Mesothelial cell of epicardium (in vitro differentiated cells): ENCODE data around the gene MOK. TPM values are rescaled to one million over a fixed set of nuclear protein-coding genes. Genes with fewer than 3 reads are reported as not detected.
A peak's percentile ranks its signal among the peaks of the same experiment; 100 is the strongest.

Source experiments
- DNase-seq, 2 experiments: peaks; one replicate each; pipeline ENCODE4 v3.0.0; 2021; ENCODE audit warnings: low spot score in 2 of 2; ENCODE audit not compliant: unreplicated experiment in 2 of 2
- H3K27ac Mint-ChIP-seq: 2 replicates; pipeline ENCODE4 v1.8.0; 2021; ENCODE audit warnings: mixed read lengths
- H3K27me3 Mint-ChIP-seq: 2 replicates; pipeline ENCODE4 v1.8.0; 2021; ENCODE audit warnings: low read depth, mixed read lengths
- H3K36me3 Mint-ChIP-seq: 2 replicates; pipeline ENCODE4 v1.8.0; 2021; ENCODE audit warnings: mixed read lengths
- H3K4me1 Mint-ChIP-seq: 2 replicates; pipeline ENCODE4 v1.8.0; 2021; ENCODE audit warnings: mixed read lengths
- H3K4me3 Mint-ChIP-seq: 2 replicates; pipeline ENCODE4 v1.8.0; 2021; ENCODE audit warnings: mild to moderate bottlenecking, moderate library complexity, mixed read lengths
- H3K9me3 Mint-ChIP-seq: 2 replicates; pipeline ENCODE4 v1.8.0; 2021; ENCODE audit warnings: mixed read lengths
- total RNA-seq: library from RNA; stranded (reverse); gene quantifications from 3 replicates; pipeline ENCODE4 v1.2.1, GENCODE V29; 2021
- TF ChIP-seq, protein P1 (sequence below): fragments of 200-600 bp; sonication (generic); IDR thresholded peaks from one replicate; pipeline ENCODE4 v1.5.0; 2021; ENCODE audit warnings: antibody characterized with exemption; ENCODE audit not compliant: unreplicated experiment

Gene MOK
- total RNA-seq, 1 donor from 2014 or later, result 34.9 TPM

DNA sequence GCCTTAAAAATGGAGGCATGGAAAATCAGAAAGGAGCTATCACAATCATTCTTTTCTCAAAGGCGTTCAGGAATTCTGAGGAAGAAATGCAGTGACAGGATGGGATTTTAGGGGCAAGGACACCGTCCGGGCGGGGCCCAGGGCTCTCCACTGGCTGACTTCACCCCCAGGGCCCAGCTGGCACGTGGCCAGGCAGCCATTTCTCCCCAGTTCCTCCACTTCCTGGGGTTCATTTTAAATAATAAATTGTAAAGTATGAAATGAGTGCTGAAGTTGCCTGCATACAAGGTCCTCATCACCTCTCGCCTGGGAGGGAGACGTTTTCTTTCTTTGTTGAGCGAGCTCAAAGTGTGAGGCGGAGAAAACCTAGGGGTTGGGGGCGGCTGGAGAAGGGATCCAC lies 91.5 kb downstream of the MOK start:
- Mint-ChIP-seq H3K27me3 (no peaks in the 10 kb centered on the region), H3K36me3 (peaks cover 9% of the 10 kb centered on the region), H3K9me3 (no peaks in the 10 kb centered on the region), H3K4me1 (no peaks in the 10 kb centered on the region), H3K27ac (peak overlapping the region; percentile 34), H3K4me3 (no peak overlapping the region)
- DNase-seq, result no peak
- TF ChIP-seq, protein P1, sequence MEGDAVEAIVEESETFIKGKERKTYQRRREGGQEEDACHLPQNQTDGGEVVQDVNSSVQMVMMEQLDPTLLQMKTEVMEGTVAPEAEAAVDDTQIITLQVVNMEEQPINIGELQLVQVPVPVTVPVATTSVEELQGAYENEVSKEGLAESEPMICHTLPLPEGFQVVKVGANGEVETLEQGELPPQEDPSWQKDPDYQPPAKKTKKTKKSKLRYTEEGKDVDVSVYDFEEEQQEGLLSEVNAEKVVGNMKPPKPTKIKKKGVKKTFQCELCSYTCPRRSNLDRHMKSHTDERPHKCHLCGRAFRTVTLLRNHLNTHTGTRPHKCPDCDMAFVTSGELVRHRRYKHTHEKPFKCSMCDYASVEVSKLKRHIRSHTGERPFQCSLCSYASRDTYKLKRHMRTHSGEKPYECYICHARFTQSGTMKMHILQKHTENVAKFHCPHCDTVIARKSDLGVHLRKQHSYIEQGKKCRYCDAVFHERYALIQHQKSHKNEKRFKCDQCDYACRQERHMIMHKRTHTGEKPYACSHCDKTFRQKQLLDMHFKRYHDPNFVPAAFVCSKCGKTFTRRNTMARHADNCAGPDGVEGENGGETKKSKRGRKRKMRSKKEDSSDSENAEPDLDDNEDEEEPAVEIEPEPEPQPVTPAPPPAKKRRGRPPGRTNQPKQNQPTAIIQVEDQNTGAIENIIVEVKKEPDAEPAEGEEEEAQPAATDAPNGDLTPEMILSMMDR, result no peak

DNA sequence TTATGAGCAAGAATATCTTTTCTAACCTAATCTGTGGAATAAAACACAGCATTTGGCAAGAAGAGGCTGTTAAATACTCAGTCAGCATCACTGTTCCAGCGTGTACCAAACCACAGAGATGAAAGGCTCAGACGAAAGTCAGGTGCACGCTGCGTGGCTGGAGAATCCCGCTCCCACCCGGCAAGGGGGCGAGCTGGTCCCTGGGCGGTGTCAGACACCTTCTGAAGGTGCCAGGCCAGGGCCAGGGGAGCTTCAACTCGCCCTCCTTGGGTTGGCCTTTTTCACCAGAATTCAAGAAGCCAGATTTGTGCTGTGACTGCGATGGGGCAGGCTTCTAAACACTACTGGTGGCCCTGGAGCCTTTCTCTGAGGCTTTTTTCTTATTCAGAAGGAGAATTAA lies 92.1 kb downstream of the MOK start:
- Mint-ChIP-seq H3K4me3 (no peak overlapping the region), H3K36me3 (peaks cover 9% of the 10 kb centered on the region), H3K9me3 (no peaks in the 10 kb centered on the region), H3K4me1 (no peaks in the 10 kb centered on the region), H3K27ac (no peak overlapping the region), H3K27me3 (no peaks in the 10 kb centered on the region)
- peak in 1 of 2 experiments; percentile 10 for DNase-seq
- TF ChIP-seq, protein P1, result no peak

DNA sequence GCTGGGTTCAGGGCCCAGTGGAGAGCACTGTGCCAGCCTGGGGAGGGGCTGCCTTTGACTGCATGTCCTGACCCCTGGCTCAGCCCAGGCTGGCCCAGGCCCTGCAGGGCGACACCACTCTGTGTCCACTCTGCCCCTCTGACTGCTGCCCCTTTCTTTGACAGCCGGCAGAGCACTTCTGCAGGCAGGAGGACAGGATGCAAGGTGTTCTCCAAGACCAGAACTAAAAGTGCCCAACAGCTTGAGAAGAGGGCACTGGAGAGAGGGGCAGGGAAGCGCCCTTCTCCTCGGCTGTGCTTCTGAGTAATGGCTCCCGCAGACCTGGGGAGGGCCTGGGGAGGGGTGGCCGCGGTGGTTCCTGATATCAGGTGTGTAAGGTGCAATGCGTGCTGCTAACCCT lies 92.6 kb downstream of the MOK start:
- Mint-ChIP-seq H3K9me3 (no peaks in the 10 kb centered on the region), H3K4me1 (no peaks in the 10 kb centered on the region), H3K27ac (no peak overlapping the region), H3K36me3 (peaks cover 9% of the 10 kb centered on the region), H3K27me3 (no peaks in the 10 kb centered on the region), H3K4me3 (no peak overlapping the region)
- peak in 1 of 2 experiments; percentile 18 for DNase-seq
- TF ChIP-seq, protein P1, result no peak

DNA sequence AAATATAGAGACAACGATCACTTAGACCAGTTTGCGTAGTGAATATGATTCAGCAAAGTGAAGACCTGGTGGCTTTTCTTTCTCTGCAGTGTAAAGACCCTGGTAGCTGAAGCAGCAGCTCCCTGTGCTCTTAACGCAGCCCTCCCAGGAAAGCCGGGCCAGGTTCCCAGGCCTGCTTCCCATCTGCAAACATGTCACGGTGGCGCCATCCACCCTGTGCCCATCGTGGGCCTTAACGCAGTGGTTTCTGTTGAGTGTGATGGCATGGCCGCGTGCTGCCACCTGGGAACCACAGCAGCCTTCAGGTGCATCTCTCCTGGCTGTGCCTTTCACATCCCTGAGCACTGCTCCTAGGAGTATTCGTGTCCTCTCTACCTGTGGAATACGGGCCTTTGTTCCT lies 93.7 kb downstream of the MOK start:
- Mint-ChIP-seq H3K36me3 (peaks cover 11% of the 10 kb centered on the region), H3K9me3 (no peaks in the 10 kb centered on the region), H3K4me1 (no peaks in the 10 kb centered on the region), H3K27me3 (no peaks in the 10 kb centered on the region), H3K27ac (no peak overlapping the region), H3K4me3 (no peak overlapping the region)
- DNase-seq, result no peak
- TF ChIP-seq, protein P1, result no peak

DNA sequence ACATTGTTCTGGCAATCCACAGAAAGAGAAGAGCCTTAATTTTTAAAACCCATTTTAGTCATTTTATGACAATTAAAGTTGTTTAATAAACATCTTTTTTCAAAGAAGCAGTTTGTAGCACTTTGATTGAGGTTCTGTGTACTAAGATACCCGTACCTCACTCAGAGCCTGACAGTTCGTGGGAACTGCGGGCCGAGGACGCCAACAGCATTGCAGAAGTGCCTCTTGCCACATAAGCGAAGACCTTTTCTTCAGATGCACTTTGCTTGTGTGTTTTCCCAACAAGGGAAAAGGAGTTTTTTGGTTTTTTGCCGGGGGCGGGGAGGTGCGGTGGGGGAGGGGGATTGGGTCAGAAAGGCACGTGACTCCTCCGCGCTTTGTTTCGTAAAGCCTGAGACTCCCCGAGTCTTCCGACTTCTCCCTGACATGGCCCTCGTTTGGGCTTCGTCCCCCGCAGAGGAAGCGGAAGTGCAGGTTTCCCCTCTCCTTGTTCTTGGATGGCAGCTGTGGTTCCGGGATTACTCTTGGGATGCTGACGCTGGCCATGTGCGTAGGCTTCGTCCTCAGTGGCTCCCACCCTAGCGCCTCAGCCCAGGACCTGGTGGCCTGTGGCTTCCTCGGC lies 94.4 kb downstream of the MOK start:
- no peaks in the 10 kb centered on the region for H3K4me1 Mint-ChIP-seq
- H3K27me3 Mint-ChIP-seq, result no peaks in the 10 kb centered on the region
- peaks cover 14% of the 10 kb centered on the region for H3K36me3 Mint-ChIP-seq
- TF ChIP-seq, protein P1, result no peak
- no peak overlapping the region for H3K4me3 Mint-ChIP-seq
- DNase-seq, result no peak
- no peaks in the 10 kb centered on the region for H3K9me3 Mint-ChIP-seq
- no peak overlapping the region for H3K27ac Mint-ChIP-seq
